Fibroblast of villous mesenchyme (primary cell): ENCODE measurements around the gene B9D2. TPM values are rescaled to one million over a fixed set of nuclear protein-coding genes. Genes with fewer than 3 reads are reported as not detected.
A peak's percentile ranks its signal among the peaks of the same experiment; 100 is the strongest.

Experiments used
- DNase-seq: peaks from one replicate; pipeline ENCODE4 v3.0.0-alpha.2; 2010; ENCODE audit warnings: low read depth
- H3K4me3 ChIP-seq: 2 replicates; pipeline ENCODE4 v1.5.1; 2011; ENCODE audit warnings: low read depth, mild to moderate bottlenecking, low read length
- total RNA-seq: library from RNA; depleted of rRNA; stranded (reverse); fragments of >200 nt; gene quantifications from 2 replicates; pipeline ENCODE4 v1.2.3, GENCODE V29; 2012
- TF ChIP-seq, protein P1 (sequence below): IDR thresholded peaks from 2 replicates; pipeline ENCODE4 v1.5.1; 2012; ENCODE audit warnings: low read depth, mild to moderate bottlenecking, low read length; ENCODE audit not compliant: insufficient read depth

B9D2 gene
- total RNA-seq, 1 donor = 3.5 TPM

DNA sequence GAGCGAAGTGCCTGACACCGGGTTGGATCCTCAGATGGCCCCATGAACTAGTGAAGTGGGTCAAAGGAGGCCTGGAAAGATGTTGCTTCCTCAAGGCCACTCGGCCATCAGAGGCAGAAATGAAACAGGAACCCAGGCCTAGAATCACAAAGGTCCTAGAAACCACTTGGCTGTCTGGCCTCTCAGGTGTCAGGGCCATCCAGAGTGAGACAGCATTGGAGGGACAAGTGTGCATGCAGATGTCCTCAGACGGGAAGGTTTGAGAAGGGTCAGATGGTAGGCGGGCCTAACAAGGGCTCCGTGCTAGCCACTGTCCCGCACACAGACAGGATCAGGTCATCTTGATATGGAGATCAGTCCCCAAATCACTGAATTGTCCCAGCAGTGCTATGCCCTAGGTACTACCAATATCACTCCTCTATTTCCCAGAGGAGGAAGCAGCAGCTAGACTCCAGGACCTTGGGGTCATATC, 39.7 kb downstream of the B9D2 start:
- TF ChIP-seq, protein P1, sequence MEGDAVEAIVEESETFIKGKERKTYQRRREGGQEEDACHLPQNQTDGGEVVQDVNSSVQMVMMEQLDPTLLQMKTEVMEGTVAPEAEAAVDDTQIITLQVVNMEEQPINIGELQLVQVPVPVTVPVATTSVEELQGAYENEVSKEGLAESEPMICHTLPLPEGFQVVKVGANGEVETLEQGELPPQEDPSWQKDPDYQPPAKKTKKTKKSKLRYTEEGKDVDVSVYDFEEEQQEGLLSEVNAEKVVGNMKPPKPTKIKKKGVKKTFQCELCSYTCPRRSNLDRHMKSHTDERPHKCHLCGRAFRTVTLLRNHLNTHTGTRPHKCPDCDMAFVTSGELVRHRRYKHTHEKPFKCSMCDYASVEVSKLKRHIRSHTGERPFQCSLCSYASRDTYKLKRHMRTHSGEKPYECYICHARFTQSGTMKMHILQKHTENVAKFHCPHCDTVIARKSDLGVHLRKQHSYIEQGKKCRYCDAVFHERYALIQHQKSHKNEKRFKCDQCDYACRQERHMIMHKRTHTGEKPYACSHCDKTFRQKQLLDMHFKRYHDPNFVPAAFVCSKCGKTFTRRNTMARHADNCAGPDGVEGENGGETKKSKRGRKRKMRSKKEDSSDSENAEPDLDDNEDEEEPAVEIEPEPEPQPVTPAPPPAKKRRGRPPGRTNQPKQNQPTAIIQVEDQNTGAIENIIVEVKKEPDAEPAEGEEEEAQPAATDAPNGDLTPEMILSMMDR = no peak
- H3K4me3 ChIP-seq = no peak overlapping the region
- no peak for DNase-seq

DNA sequence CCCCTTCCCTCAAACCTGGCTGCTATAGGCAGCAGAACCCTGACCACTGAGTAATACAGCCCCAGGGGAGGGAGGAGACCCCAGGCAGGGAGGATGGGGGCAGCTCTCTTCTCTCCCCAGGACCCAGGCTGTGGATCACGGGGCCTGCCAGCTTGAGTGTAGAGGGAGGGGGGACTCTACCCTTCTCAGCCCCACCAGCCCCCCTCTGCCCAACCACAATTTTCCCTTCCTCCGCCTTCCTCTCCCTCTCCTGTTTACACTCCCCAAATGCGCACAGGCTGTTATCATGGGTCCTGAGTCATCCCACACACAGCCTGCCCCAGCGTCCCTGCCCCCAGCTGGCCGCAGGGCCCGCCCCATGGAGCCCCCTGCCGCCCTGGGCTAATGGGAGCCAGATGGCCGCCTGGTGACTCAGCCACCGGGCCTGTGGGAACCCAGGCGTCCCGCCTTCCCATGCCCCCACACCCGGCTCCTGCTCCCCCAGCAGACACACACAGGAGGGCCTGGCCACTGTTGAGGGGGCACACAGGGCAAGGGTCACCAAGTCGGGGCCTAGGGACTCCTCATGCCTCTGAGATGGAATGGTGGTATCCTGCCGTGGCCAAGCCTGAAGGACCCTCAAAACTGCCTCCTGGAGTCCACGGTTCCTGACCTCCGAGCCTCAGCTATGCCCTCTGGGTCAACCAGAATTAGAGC, 40.4 kb downstream of the B9D2 start:
- H3K4me3 ChIP-seq = peak overlapping the region; percentile 21
- DNase-seq = peak; percentile 99
- TF ChIP-seq, protein P1 = no peak

DNA sequence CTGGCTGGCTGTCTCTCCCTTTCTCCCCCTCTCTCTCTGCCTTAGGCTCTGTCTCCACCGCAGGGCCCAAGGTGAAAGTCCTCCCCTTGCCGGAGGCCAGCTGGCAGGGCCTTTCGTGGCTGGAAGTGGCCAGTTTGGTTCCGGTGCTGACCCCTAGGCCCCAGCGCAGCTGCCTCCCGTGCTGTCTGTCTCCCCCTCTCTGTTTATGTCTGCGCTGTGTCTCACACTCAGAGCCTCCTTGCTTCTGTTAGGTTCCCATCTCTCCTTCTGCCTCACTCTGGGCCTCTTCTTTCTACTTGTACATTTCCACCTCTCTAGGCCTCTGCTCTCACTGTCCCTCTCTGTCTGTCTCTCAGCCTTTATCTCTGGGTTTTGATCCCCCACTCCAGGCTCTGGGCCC, 40.9 kb downstream of the B9D2 start:
- TF ChIP-seq, protein P1 = peak; percentile 7
- peak overlapping the region; percentile 19 for H3K4me3 ChIP-seq
- DNase-seq = peak; percentile 96

DNA sequence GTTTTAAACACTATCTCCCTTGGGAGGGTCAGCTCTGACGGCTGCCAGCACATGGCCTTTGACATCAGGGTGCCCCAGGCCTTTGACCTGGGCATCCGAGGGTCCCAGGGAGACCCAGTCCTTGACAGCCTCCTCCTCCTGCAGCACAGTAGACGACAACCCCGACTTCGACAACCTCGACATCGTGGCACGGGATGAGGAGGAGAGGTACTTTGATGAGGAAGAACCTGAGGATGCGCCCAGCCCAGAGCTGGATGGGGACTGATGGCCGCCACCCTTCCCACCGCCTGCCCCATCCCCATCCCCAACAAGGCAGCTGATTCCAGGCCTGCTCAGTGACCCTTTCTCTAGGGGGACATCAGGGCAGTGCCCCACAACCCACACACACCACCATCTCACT, 41.5 kb downstream of the B9D2 start:
- peak overlapping the region; percentile 19 for H3K4me3 ChIP-seq
- TF ChIP-seq, protein P1 = no peak
- no peak for DNase-seq

DNA sequence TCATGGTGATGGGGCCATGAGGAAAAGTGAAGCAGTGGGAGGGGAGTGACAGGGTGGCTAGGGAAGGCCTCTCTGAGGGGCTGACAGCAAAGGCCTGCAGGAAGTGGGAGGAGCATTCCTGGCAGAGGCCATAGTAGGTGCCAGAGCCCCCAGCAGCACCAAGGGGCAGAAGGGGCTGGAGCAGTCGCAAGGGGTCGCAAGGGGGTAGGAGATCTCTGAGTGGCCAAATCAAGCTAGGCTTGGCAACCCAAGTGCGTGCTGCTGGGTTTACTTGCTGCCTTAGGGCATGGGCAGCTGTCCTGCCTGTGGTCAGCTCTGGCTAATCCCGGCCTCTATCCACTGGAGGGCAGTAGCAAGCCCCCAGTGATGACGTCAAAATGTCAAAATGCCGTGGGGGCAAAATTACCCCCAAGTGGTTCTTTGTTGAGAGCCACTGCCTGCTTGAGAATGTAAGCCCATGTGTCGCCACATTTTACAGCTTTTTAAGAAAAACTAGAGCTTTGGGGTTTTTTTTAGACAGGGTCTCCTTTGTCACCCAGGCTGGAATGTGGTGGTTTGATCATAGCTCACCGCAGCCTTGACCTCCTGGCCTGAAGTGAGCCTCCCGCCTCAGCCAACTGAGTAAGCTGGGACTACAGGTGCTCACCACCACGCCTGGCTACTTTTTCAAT, 42.2 kb downstream of the B9D2 start:
- DNase-seq = peak; percentile 87
- no peak overlapping the region for H3K4me3 ChIP-seq

DNA sequence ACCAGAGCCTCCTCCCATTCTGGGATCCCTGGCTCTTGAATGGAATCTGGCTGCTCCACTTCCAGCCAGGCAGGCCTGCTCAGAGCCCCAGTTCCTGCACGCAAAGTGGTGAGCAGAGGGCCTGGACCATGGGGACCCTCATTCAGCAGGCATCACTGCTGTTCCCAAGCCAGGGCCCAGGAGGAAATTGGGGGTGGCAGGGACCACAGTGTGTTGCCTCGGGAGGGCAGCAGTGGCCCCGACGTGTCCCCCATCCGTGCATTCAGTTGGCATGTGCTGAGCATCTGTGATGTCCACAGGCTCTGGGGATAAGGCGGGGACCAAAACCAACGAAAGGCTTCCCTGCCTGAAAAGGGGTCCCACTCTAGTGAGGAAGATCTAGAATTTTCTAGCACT, 42.7 kb downstream of the B9D2 start:
- TF ChIP-seq, protein P1 = no peak
- DNase-seq = no peak
- no peak overlapping the region for H3K4me3 ChIP-seq

More for the DNA sequence above, 42.2 kb downstream of the B9D2 start:
- TF ChIP-seq, protein P1 = peak; percentile 80

DNA sequence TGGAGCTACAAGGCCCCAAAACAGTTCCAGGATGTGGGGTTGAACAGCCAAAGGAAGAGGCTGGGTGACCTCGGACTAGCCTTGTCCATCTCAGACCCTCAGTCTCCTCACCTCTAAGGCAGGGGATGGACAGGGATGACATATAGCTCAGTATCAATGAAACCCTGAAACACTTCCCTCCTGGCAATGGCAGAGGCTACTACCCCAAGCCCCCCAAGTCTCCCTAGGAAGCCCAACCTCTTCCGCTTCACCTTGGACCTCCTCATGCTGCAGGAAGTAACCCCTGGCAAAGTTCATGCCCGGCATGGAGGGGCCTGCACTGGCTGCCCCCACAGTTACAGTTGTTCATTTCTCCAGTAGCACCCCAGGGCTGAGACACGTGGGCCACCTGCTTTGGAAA, 43.4 kb downstream of the B9D2 start:
- no peak overlapping the region for H3K4me3 ChIP-seq
- TF ChIP-seq, protein P1 = no peak
- DNase-seq = no peak
